Kidney (tissue), 14 donors: ENCODE results near the gene SCLY. TPM values are rescaled to one million over a fixed set of nuclear protein-coding genes. Genes with fewer than 3 reads are reported as not detected.

Experiments used
- DNase-seq, 5 donors: peaks; one replicate each; pipeline ENCODE4 v3.0.0-alpha.2; 2013 to 2020
- FAIRE-seq: peaks from 2 replicates; lab custom pipeline; 2012; peaks lifted over from hg19 to GRCh38; lab: Jason Lieb, UNC
- H3K27ac ChIP-seq, 2 donors: one replicate each; pipeline ENCODE4 v1.7.0; 2013; ENCODE audit warnings: low read depth in 2 of 2, low read length in 2 of 2, inconsistent platforms in 1 of 2
- H3K27me3 ChIP-seq: one replicate; pipeline ENCODE4 v1.7.1; 2013; ENCODE audit warnings: low read length, inconsistent platforms; ENCODE audit not compliant: control insufficient read depth, insufficient read depth
- H3K36me3 ChIP-seq, 3 donors: one replicate each; pipeline versions ENCODE4 v1.7.0 to v1.7.1; 2013; ENCODE audit warnings: low read length in 3 of 3, control low read depth in 1 of 3, inconsistent platforms in 1 of 3; ENCODE audit not compliant: insufficient read depth in 3 of 3, control insufficient read depth in 2 of 3
- H3K4me1 ChIP-seq, 3 donors: one replicate each; pipeline versions ENCODE4 v1.7.0 to v1.7.1; 2013; ENCODE audit warnings: low read length in 3 of 3, inconsistent platforms in 1 of 3, low read depth in 1 of 3; ENCODE audit not compliant: control insufficient read depth in 2 of 3, insufficient read depth in 2 of 3
- H3K4me3 ChIP-seq, 3 donors: one replicate each; pipeline versions ENCODE4 v1.7.0 to v1.8.1; 2013; ENCODE audit warnings: low read length in 3 of 3, control low read depth in 1 of 3, inconsistent platforms in 1 of 3
- H3K9ac ChIP-seq, 3 donors: one replicate each; pipeline versions ENCODE4 v1.7.0 to v1.7.1; 2013; ENCODE audit warnings: low read length in 3 of 3, control low read depth in 1 of 3, inconsistent platforms in 1 of 3
- H3K9me3 ChIP-seq, 3 donors: one replicate each; pipeline versions ENCODE4 v1.7.0 to v1.7.1; 2013; ENCODE audit warnings: low read length in 3 of 3, control low read depth in 1 of 3, inconsistent platforms in 1 of 3; ENCODE audit not compliant: control insufficient read depth in 2 of 3, insufficient read depth in 1 of 3
- intact Hi-C: fragments of 100-400 bp; cut with DNase I; formaldehyde crosslinking; loops from one replicate; pipeline ENCODE4 v1.11.1; 2022
- polyA plus RNA-seq: library from polyadenylated mRNA; stranded (reverse); fragments of 350-450 nt; fragmentation: Illumina TruSeq; extraction: RNeasy Lipid Tissue Mini Kit (QIAGEN cat#74804); gene quantifications from one replicate; pipeline ENCODE4 v1.2.3, GENCODE V29; 2014; ENCODE audit warnings: low read depth, low replicate concordance; ENCODE audit not compliant: insufficient read depth
- total RNA-seq: library from RNA; stranded (reverse); fragmentation: NEBNext Ultra II Directional; extraction: Animal tissue kit (Norgen Biotek cat#: 25700); gene quantifications from one replicate; pipeline ENCODE4 v1.2.1, GENCODE V29; 2021
- TF ChIP-seq, protein P1 (sequence below): IDR thresholded peaks from 3 replicates; pipeline ENCODE4 v1.5.1; 2012; ENCODE audit warnings: mild to moderate bottlenecking, moderate library complexity, borderline replicate concordance; ENCODE audit not compliant: insufficient read depth; ENCODE audit errors: extremely low read depth
- donor health status: control.
- donor health status: control.
- donor health status: control.
- donor health status: control.
- donor health status: control.
- donor health status: DM: yes; HTN: yes; CAD: no.
- donor health status: Normal renal cell carcinoma (clear cell type).

The SCLY gene
- total and polyA plus RNA-seq, 2 donors from 2014 or later = 18.3 to 21.9 TPM

DNA sequence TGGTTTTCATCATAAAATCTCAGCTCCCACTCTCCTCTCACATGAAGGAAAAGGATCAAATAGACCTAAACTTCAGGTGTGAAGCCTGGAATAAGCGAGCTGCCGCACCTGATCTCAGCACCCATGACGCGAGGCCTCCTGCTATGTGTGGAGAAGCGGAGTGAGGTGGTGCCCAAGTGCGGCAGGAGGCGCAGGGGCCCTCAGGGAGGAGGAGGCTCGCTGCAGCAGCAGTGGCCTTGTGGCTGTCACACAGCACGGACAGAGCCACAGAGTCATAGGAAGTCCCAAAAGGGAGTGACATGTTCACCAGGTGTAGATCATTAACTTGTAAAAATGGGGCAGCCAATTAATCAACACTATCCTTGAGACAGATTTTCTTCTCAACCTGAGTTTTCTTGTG lies 9.1 kb downstream of the SCLY start:
- DNase-seq = no peak
- TF ChIP-seq, protein P1, sequence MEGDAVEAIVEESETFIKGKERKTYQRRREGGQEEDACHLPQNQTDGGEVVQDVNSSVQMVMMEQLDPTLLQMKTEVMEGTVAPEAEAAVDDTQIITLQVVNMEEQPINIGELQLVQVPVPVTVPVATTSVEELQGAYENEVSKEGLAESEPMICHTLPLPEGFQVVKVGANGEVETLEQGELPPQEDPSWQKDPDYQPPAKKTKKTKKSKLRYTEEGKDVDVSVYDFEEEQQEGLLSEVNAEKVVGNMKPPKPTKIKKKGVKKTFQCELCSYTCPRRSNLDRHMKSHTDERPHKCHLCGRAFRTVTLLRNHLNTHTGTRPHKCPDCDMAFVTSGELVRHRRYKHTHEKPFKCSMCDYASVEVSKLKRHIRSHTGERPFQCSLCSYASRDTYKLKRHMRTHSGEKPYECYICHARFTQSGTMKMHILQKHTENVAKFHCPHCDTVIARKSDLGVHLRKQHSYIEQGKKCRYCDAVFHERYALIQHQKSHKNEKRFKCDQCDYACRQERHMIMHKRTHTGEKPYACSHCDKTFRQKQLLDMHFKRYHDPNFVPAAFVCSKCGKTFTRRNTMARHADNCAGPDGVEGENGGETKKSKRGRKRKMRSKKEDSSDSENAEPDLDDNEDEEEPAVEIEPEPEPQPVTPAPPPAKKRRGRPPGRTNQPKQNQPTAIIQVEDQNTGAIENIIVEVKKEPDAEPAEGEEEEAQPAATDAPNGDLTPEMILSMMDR = no peak
- Histone ChIP-seq H3K36me3 (peaks cover 0 to 4% (median 3%) of the 10 kb centered on the region in 3 donors), H3K4me1 (peaks cover 0 to 6% (median 0%) of the 10 kb centered on the region in 3 donors), H3K27me3 (no peaks in the 10 kb centered on the region), H3K9ac (no peak overlapping the region), H3K4me3 (no peak overlapping the region), H3K27ac (no peak overlapping the region), H3K9me3 (peaks cover 0 to 2% (median 0%) of the 10 kb centered on the region in 3 donors)
- no peak for FAIRE-seq
- intact Hi-C loops = no loop called here

DNA sequence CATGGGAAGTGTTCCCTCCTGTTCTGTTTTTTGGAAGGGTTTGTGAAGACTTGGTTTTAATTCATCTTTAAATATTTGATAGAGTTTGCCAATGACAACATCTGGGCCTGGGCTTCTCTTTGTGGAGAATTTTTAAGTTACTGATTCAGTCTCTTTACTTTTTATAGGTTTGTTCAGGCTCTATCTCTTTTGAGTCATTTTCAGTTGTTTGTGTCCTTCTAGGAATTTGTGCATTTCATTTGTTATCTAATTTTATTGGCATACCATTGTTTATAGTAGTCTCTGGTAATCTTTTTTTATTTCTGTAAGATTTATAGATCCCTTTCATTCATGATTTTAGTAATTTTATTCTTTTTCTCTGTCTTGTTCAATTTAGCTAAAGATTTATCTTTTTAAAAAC lies 14.6 kb downstream of the SCLY start:
- no peak overlapping the region for H3K4me3 ChIP-seq
- FAIRE-seq = no peak
- no peak overlapping the region for H3K27ac ChIP-seq
- peaks cover 0 to 2% (median 0%) of the 10 kb centered on the region in 3 donors for H3K9me3 ChIP-seq
- H3K36me3 ChIP-seq = peaks cover 0 to 6% (median 3%) of the 10 kb centered on the region in 3 donors
- intact Hi-C loops = no loop called here
- H3K4me1 ChIP-seq = no peaks in the 10 kb centered on the region
- no peak overlapping the region for H3K9ac ChIP-seq
- no peak for DNase-seq
- TF ChIP-seq, protein P1 = no peak
- no peaks in the 10 kb centered on the region for H3K27me3 ChIP-seq

DNA sequence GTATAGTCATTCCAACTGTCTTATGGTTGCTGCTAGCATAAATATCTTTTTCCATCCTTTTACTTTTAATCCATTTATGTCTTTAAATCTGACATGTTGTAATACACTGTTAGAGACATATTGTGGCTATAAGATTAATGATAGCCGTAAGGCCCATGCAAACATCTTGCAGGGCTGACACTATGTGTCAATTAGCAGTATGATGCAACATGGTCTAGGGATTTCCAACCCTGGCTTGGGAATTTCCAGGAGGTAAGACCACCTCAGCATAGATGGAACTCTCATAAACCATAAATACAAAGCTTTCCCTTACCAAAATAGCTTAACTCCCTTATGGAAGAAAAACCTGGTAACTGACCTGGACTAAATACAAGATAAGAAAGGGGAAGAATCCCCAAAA lies 16.5 kb downstream of the SCLY start:
- FAIRE-seq (no peak), DNase-seq (no peak)
- no peak overlapping the region for H3K4me3 ChIP-seq
- H3K9me3 ChIP-seq = peaks cover 0 to 2% (median 0%) of the 10 kb centered on the region in 3 donors
- no peak overlapping the region for H3K27ac ChIP-seq
- no peaks in the 10 kb centered on the region for H3K27me3 ChIP-seq
- H3K36me3 ChIP-seq = peaks cover 0 to 17% (median under 1%) of the 10 kb centered on the region in 3 donors
- intact Hi-C loops = no loop called here
- TF ChIP-seq, protein P1 = no peak
- H3K9ac ChIP-seq = no peak overlapping the region
- no peaks in the 10 kb centered on the region for H3K4me1 ChIP-seq

DNA sequence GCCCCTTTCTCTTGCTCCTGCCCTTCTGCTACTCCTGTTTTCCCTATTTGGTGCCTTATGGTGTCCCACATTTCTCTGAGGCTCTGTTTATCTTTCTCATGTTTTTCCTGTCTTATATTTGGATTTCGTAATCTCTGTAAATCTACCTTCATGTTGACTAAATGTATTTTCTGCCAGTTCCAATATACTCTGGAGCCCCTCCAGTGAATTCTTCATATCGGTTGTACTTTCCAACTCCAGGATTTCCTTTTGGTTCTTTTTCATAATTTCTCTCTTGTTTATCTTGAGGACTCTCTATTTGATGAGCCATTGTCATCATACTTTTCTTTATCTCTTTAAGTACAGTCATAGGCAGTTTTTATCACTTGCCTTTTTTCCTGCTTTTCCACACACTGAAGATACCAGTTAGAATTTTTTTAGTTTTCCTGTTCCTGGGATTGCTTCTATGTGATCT lies 19.1 kb downstream of the SCLY start:
- intact Hi-C loops = no loop called here
- H3K9ac ChIP-seq = no peak overlapping the region
- H3K27ac ChIP-seq = no peak overlapping the region
- TF ChIP-seq, protein P1 = no peak
- FAIRE-seq = no peak
- DNase-seq = no peak
- no peak overlapping the region for H3K4me3 ChIP-seq
- no peaks in the 10 kb centered on the region for H3K27me3 ChIP-seq
- peaks cover 0 to 25% (median 7%) of the 10 kb centered on the region in 3 donors for H3K36me3 ChIP-seq
- H3K9me3 ChIP-seq = no peaks in the 10 kb centered on the region
- H3K4me1 ChIP-seq = no peaks in the 10 kb centered on the region
